HepG2 (cell line): Measurements from ENCODE around the gene TUBAL3.

Experiments used
- CTCF ChIP-seq: sonication (generic); formaldehyde crosslinking; IDR thresholded peaks from 2 replicates; pipeline ENCODE4 v1.5.0; 2020; ENCODE audit warnings: mild to moderate bottlenecking, missing genetic modification reagents, moderate library complexity
- KDM1A ChIP-seq: IDR thresholded peaks from 2 replicates; pipeline ENCODE4 v1.6.1; 2016; ENCODE audit warnings: missing compliant biosample characterization
- NPAS2 ChIP-seq: sonication (generic); formaldehyde crosslinking; IDR thresholded peaks from 2 replicates; pipeline ENCODE4 v1.8.0; 2022; ENCODE audit warnings: mild to moderate bottlenecking, missing genetic modification reagents, borderline replicate concordance
- REST ChIP-seq, 2 experiments: IDR thresholded peaks; 2 replicates each; pipeline ENCODE4 v1.6.1; 2011 to 2012; ENCODE audit warnings: low read length in 2 of 2, borderline replicate concordance in 1 of 2, low read depth in 1 of 2, mild to moderate bottlenecking in 1 of 2, moderate library complexity in 1 of 2
- ZNF598 ChIP-seq: sonication (generic); formaldehyde crosslinking; IDR thresholded peaks from 2 replicates; pipeline ENCODE4 v1.5.1; 2020; ENCODE audit warnings: mild to moderate bottlenecking, missing genetic modification reagents, borderline replicate concordance

- TF ChIP-seq KDM1A (no peak), ZNF598 (CRISPR knock-in tag) (no peak), NPAS2 (CRISPR knock-in tag) (no peak), REST (IDR thresholded peaks at IDR 0.05; ENCODE audit: borderline replicate concordance in 1 of 2, low read depth in 1 of 2, low read length in 2 of 2) (no peak), CTCF (CRISPR knock-in tag) (no peak)
Observed at GRCh38 chr10:5399332-5399731, 5.3 kb downstream of the TUBAL3 start.
